A549 (cell line): Measurements from ENCODE around the gene OR2F2. TPM values are rescaled to one million over a fixed set of nuclear protein-coding genes. Genes with fewer than 3 reads are reported as not detected.

Source experiments
- ATAC-seq, 2 experiments: fragments of 200-7000 bp in 1 of 2; fragments of >200 bp in 1 of 2; cut with Nextera tagmentation in 1 of 2; cut with Tn5 transposase in 1 of 2; 3 replicates each; pipeline versions ENCODE4 v1.8.0 to v1.9.1; 2018 to 2020; ENCODE audit warnings: mild to moderate bottlenecking in 1 of 2, moderate library complexity in 1 of 2
- CTCF ChIA-PET: fragments of 300-600 bp; sonication (Branson Sonifier 250); formaldehyde crosslinking; extraction: SDS; loops from one replicate; lab custom pipeline; 2021; ENCODE audit warnings: antibody characterized with exemption, inconsistent platforms; lab: Yijun Ruan, JAX
- POLR2A ChIA-PET: fragments of 350-600 bp; formaldehyde crosslinking; extraction: SDS; loops from one replicate; lab custom pipeline; 2021; ENCODE audit warnings: antibody characterized with exemption, inconsistent platforms; lab: Yijun Ruan, JAX
- DNase-seq, 2 experiments: peaks; one replicate each; pipeline versions ENCODE4 v3.0.0 to v3.0.0-alpha.2; 2011 to 2016; ENCODE audit warnings: low read depth in 1 of 2, low spot score in 1 of 2
- FAIRE-seq: peaks from 2 replicates; lab custom pipeline; 2011; peaks lifted over from hg19 to GRCh38; lab: Jason Lieb, UNC
- H3K27ac ChIP-seq, 2 experiments: fragments of >200 bp; sonication (Bioruptor Twin); formaldehyde crosslinking; 3 replicates each; pipeline ENCODE4 v1.5.1; 2016 to 2017
- H3K4me1 ChIP-seq: fragments of >200 bp; sonication (Bioruptor Twin); formaldehyde crosslinking; 3 replicates; pipeline ENCODE4 v1.6.1; 2016
- H3K4me2 ChIP-seq: fragments of >200 bp; sonication (Bioruptor Twin); formaldehyde crosslinking; 3 replicates; pipeline ENCODE4 v1.6.1; 2016
- H3K4me3 ChIP-seq: fragments of >200 bp; sonication (Bioruptor Twin); formaldehyde crosslinking; 3 replicates; pipeline ENCODE4 v1.5.1; 2016
- H3K9me3 ChIP-seq: fragments of >200 bp; sonication (Bioruptor Twin); formaldehyde crosslinking; 3 replicates; pipeline ENCODE4 v1.6.1; 2016
- ATOH8 ChIP-seq: fragments of 250-450 bp; sonication (Bioruptor Pico); IDR thresholded peaks from 2 replicates; pipeline ENCODE4 v1.5.0; 2020; ENCODE audit warnings: low read depth, mild to moderate bottlenecking, moderate library complexity
- E2F6 ChIP-seq: IDR thresholded peaks from 2 replicates; pipeline ENCODE4 v1.6.1; 2012; ENCODE audit warnings: low read depth, borderline replicate concordance
- EP300 ChIP-seq, 2 experiments: fragments of >200 bp; sonication (Bioruptor Twin); formaldehyde crosslinking; IDR thresholded peaks; 2 replicates in 1 of 2; 3 replicates in 1 of 2; pipeline ENCODE4 v1.6.1; 2016 to 2017
- ESRRA ChIP-seq: fragments of 150-350 bp; IDR thresholded peaks from 2 replicates; pipeline ENCODE4 v1.6.1; 2014; ENCODE audit warnings: mild to moderate bottlenecking, low read length, borderline replicate concordance
- FOXS1 ChIP-seq: fragments of 250-450 bp; sonication (Bioruptor Pico); IDR thresholded peaks from 2 replicates; pipeline ENCODE4 v1.5.0; 2020; ENCODE audit warnings: mild to moderate bottlenecking, moderate library complexity
- GATA3 ChIP-seq: IDR thresholded peaks from 2 replicates; pipeline ENCODE4 v1.6.1; 2012; ENCODE audit warnings: borderline replicate concordance
- HEYL ChIP-seq: fragments of 250-450 bp; sonication (Bioruptor Pico); IDR thresholded peaks from 2 replicates; pipeline ENCODE4 v1.8.0; 2021; ENCODE audit warnings: mild to moderate bottlenecking, moderate library complexity
- JUNB ChIP-seq: fragments of >200 bp; sonication (Bioruptor Twin); formaldehyde crosslinking; IDR thresholded peaks from 2 replicates; pipeline ENCODE4 v1.6.1; 2016
- KDM1A ChIP-seq: fragments of 200-600 bp; sonication (generic); IDR thresholded peaks from 2 replicates; pipeline ENCODE4 v1.6.1; 2016; ENCODE audit warnings: low read depth, mild to moderate bottlenecking
- KDM5A ChIP-seq: fragments of 200-600 bp; sonication (generic); IDR thresholded peaks from 2 replicates; pipeline ENCODE4 v1.6.1; 2016; ENCODE audit warnings: antibody characterized with exemption, mild to moderate bottlenecking
- MAFK ChIP-seq: fragments of 450-650 bp; IDR thresholded peaks from 2 replicates; pipeline ENCODE4 v1.6.1; 2014; ENCODE audit not compliant: partially characterized antibody
- MYC ChIP-seq: IDR thresholded peaks from 2 replicates; pipeline ENCODE4 v1.6.1; 2012; ENCODE audit warnings: mild to moderate bottlenecking, inconsistent platforms, low read length, improper control_type of control experiment, borderline replicate concordance
- PHF8 ChIP-seq: fragments of 200-600 bp; sonication (generic); IDR thresholded peaks from 2 replicates; pipeline ENCODE4 v1.6.1; 2016; ENCODE audit warnings: low read depth, mild to moderate bottlenecking, antibody characterized with exemption, moderate library complexity, borderline replicate concordance
- POLR2A ChIP-seq: IDR thresholded peaks from 2 replicates; pipeline ENCODE4 v1.6.1; 2012; ENCODE audit warnings: mild to moderate bottlenecking, low read length
- POLR2AphosphoS2 ChIP-seq: conservative IDR thresholded peaks from 2 replicates; pipeline ENCODE4 v1.6.1; 2012; ENCODE audit warnings: low read length, improper control_type of control experiment, inconsistent platforms
- RAD21 ChIP-seq, 2 experiments: fragments of >200 bp in 1 of 2; sonication (Bioruptor Twin) in 1 of 2; formaldehyde crosslinking in 1 of 2; IDR thresholded peaks in 1 of 2; conservative IDR thresholded peaks in 1 of 2; 2 replicates in 1 of 2; 3 replicates in 1 of 2; pipeline ENCODE4 v1.6.1; 2012 to 2018; ENCODE audit warnings: inconsistent platforms in 1 of 2
- RARB ChIP-seq: fragments of 250-450 bp; sonication (Bioruptor Pico); IDR thresholded peaks from 2 replicates; pipeline ENCODE4 v1.8.0; 2021; ENCODE audit warnings: mild to moderate bottlenecking, moderate library complexity
- REST ChIP-seq: fragments of 200-600 bp; sonication (generic); IDR thresholded peaks from 2 replicates; pipeline ENCODE4 v1.6.1; 2016; ENCODE audit warnings: antibody characterized with exemption, mild to moderate bottlenecking, moderate library complexity
- TP53 ChIP-seq: fragments of 250-450 bp; sonication (Bioruptor Pico); IDR thresholded peaks from 2 replicates; pipeline ENCODE4 v1.5.0; 2021; ENCODE audit warnings: mild to moderate bottlenecking, moderate library complexity
- USF2 ChIP-seq: fragments of 450-650 bp; IDR thresholded peaks from 2 replicates; pipeline ENCODE4 v1.6.1; 2014; ENCODE audit warnings: antibody characterized with exemption
- ZC3H11A ChIP-seq: fragments of 450-650 bp; IDR thresholded peaks from 2 replicates; pipeline ENCODE4 v1.6.1; 2014; ENCODE audit warnings: antibody characterized with exemption, mild to moderate bottlenecking
- ZNF302 ChIP-seq: fragments of 250-450 bp; sonication (Bioruptor Pico); IDR thresholded peaks from 2 replicates; pipeline ENCODE4 v1.9.0; 2021; ENCODE audit warnings: inconsistent platforms, mild to moderate bottlenecking, moderate library complexity
- WGBS: methylation state at CpG from one replicate; pipeline ENCODE4 v1.1.6; 2017; ENCODE audit errors: missing lambda C conversion rate; 5-methylcytosine and 5-hydroxymethylcytosine counted together
- polyA plus RNA-seq, 4 experiments: library from polyadenylated mRNA; depleted of rRNA in 3 of 4; stranded (reverse); fragments of >200 nt; fragmentation: RNase III in 1 of 4; extraction: RNeasy Plus Mini Kit Qiagen cat#74134 plus additional on column Dnase treatment in 1 of 4; gene quantifications; 2 replicates in 3 of 4; 3 replicates in 1 of 4; pipeline ENCODE4 v1.2.3, GENCODE V29; 2011 to 2017
- TF ChIP-seq, protein P1 (sequence below): IDR thresholded peaks from 2 replicates; pipeline ENCODE4 v1.6.1; 2012

Gene OR2F2
- polyA plus RNA-seq, 2 of the 4 experiments (the other 2 are of a cell fraction), result not detected

- ATAC-seq (no peak), FAIRE-seq (no peak), DNase-seq (no peak)
- POLR2A ChIA-PET, result no interaction called here
- CTCF ChIA-PET, result interaction anchor here (0.6 to 1.2 kb wide), 2 partner anchors 106 to 486 kb away, joined by 4 read pairs; no protein-coding TSS in a partner anchor
- H3K4me3 ChIP-seq, result no peak overlapping the region
- no peak overlapping the region for H3K4me2 ChIP-seq
- 64% methylated on average over 9 of the region's 9 CpGs for WGBS
- no peaks in the 10 kb centered on the region for H3K4me1 ChIP-seq
- no peaks in the 10 kb centered on the region for H3K9me3 ChIP-seq
- TF ChIP-seq POLR2AphosphoS2 (no peak), GATA3 (no peak), E2F6 (no peak), EP300 (IDR thresholded peaks at IDR 0.05) (no peak)
- TF ChIP-seq, all 56 proteins: peak for 0
- H3K27ac ChIP-seq, result no peak overlapping the region
These were observed 28.9 kb upstream of the OR2F2 start for GRCh38 chr7:143906151-143906550.

DNA sequence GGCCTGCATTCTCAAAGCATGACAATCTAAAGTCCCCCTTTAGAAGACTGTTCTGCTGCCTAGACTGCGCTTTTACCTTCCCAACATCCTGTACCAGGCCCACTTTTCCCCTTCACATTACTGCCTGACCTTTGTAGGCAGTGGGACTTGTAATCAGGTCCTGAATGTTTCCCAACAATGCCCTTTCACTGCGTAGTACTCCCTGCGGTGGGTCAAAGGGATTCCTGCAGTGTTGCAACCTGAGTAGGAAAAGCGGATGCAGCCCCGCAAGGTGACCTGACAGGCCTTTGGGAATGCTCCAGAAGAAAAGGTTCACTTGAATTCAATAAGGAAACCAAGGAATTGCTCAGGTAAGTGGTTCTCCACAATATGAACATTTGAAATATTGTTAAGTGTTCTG is 28.1 kb upstream of the OR2F2 start:
- ChIA-PET CTCF (interaction anchor here (0.6 kb wide), 1 partner anchor 485 kb away, joined by 4 read pairs; no protein-coding TSS in a partner anchor), POLR2A (no interaction called here)
- no peak for FAIRE-seq
- Histone ChIP-seq H3K9me3 (no peaks in the 10 kb centered on the region), H3K4me1 (no peaks in the 10 kb centered on the region), H3K4me3 (no peak overlapping the region), H3K27ac (no peak overlapping the region), H3K4me2 (no peak overlapping the region)
- ATAC-seq, result no peak
- WGBS, result 88% methylated on average over 5 of the region's 5 CpGs
- TF ChIP-seq MYC, result no peak
- TF ChIP-seq GATA3, result no peak
- no peak for TF ChIP-seq ZNF302
- no peak for TF ChIP-seq FOXS1
- no peak for TF ChIP-seq RAD21 (conservative IDR thresholded peaks at IDR 0.05 in 1 of 2, IDR thresholded peaks at IDR 0.05 in 1 of 2)
- TF ChIP-seq KDM5A, result no peak
- TF ChIP-seq HEYL, result no peak
- no peak for TF ChIP-seq PHF8
- TF ChIP-seq, protein P1, sequence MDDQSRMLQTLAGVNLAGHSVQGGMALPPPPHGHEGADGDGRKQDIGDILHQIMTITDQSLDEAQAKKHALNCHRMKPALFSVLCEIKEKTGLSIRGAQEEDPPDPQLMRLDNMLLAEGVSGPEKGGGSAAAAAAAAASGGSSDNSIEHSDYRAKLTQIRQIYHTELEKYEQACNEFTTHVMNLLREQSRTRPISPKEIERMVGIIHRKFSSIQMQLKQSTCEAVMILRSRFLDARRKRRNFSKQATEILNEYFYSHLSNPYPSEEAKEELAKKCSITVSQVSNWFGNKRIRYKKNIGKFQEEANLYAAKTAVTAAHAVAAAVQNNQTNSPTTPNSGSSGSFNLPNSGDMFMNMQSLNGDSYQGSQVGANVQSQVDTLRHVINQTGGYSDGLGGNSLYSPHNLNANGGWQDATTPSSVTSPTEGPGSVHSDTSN, result no peak
- no peak for TF ChIP-seq TP53 (CRISPR knock-in tag)
- no peak for TF ChIP-seq RARB
- TF ChIP-seq POLR2A, result no peak
- TF ChIP-seq ATOH8, result no peak
- TF ChIP-seq KDM1A, result no peak
- TF ChIP-seq ESRRA, result no peak
- TF ChIP-seq USF2, result no peak
- no peak for TF ChIP-seq ZC3H11A
- TF ChIP-seq JUNB, result no peak
- TF ChIP-seq REST, result no peak
- no peak for TF ChIP-seq MAFK
- no peak for DNase-seq
